Testis (tissue), 2 donors: ENCODE results near the gene TLK1.

Source experiments
- CTCF ChIP-seq, 3 experiments: fragments of 450-650 bp in 2 of 3; fragments of 200-600 bp in 1 of 3; sonication (generic) in 1 of 3; IDR thresholded peaks; one replicate each; pipeline ENCODE4 v1.5.1; 2016 to 2019; ENCODE audit warnings: antibody characterized with exemption in 3 of 3, mild to moderate bottlenecking in 2 of 3, moderate library complexity in 1 of 3
- POLR2A ChIP-seq: fragments of 450-650 bp; IDR thresholded peaks from one replicate; pipeline ENCODE4 v1.6.1; 2017; ENCODE audit warnings: antibody characterized with exemption, mild to moderate bottlenecking, moderate library complexity

- no peak for TF ChIP-seq CTCF (IDR thresholded peaks at IDR 0.05)
- no peak for TF ChIP-seq POLR2A
Measured at GRCh38 chr2:171046048-171046560, 114.6 kb downstream of the TLK1 start.
